Measurements from ENCODE around the gene OR6C1. TPM values are rescaled to one million over a fixed set of nuclear protein-coding genes. Genes with fewer than 3 reads are reported as not detected.
"Not testable (repeated sequence)": the region's sequence is repeated elsewhere in the genome, so short reads cannot be mapped to it uniquely, and the experiment has no call there.

The OR6C1 gene
- polyA plus RNA-seq, 1 experiment, result not detected

- ChIA-PET CTCF (no interaction called here), POLR2A (no interaction called here)
- DNase-seq (ENCODE audit: low read depth, low spot score), result no peak
- Histone ChIP-seq H3K27me3 (ENCODE audit: control insufficient read depth, insufficient read depth, low read length) (no peaks in the 10 kb centered on the region), H3K27ac (ENCODE audit: low read depth, low read length) (no peak within 1 kb of the TSS), H3K4me3 (ENCODE audit: low read depth, low read length) (no peak within 1 kb of the TSS), H3K9me3 (ENCODE audit: control insufficient read depth, insufficient read depth, low read length) (no peaks in the 10 kb centered on the region)
- TF ChIP-seq CTCF (IDR thresholded peaks at IDR 0.05; ENCODE audit: low read depth, low read length), result no peak
Measured at GRCh38 chr12:55330446-55330845, 16.3 kb downstream of the OR6C1 start, which contains the start of gene OR6C3. Gene OR6C3, plus strand, starts transcription at chr12:55330746. Its CDS starts 955 bp downstream, at chr12:55331701.

- Histone ChIP-seq H3K4me3 (ENCODE audit: low read depth, low read length) (no peak overlapping the region), H3K27ac (ENCODE audit: low read depth, low read length) (no peak overlapping the region), H3K27me3 (ENCODE audit: control insufficient read depth, insufficient read depth, low read length) (no peaks in the 10 kb centered on the region), H3K9me3 (ENCODE audit: control insufficient read depth, insufficient read depth, low read length) (no peaks in the 10 kb centered on the region)
- ChIA-PET POLR2A (no interaction called here), CTCF (no interaction called here)
- no peak for TF ChIP-seq CTCF (IDR thresholded peaks at IDR 0.05; ENCODE audit: low read depth, low read length)
- no peak for DNase-seq (ENCODE audit: low read depth, low spot score)
Measured at GRCh38 chr12:55336002-55336401, 21.9 kb downstream of the OR6C1 start.

GRCh38 chr12:55355338-55355737 lies 41.2 kb downstream of the OR6C1 start:
- DNase-seq (ENCODE audit: low read depth, low spot score); POLR2A ChIA-PET; H3K27ac ChIP-seq (ENCODE audit: low read depth, low read length); H3K27me3 ChIP-seq (ENCODE audit: control insufficient read depth, insufficient read depth, low read length); CTCF ChIA-PET; H3K4me3 ChIP-seq (ENCODE audit: low read depth, low read length); H3K9me3 ChIP-seq (ENCODE audit: control insufficient read depth, insufficient read depth, low read length): not testable (repeated sequence)

- H3K27me3 ChIP-seq (ENCODE audit: control insufficient read depth, insufficient read depth, low read length), result no peaks in the 10 kb centered on the region
- CTCF ChIA-PET, result no interaction called here
- TF ChIP-seq CTCF (IDR thresholded peaks at IDR 0.05; ENCODE audit: low read depth, low read length), result no peak
- no peak for DNase-seq (ENCODE audit: low read depth, low spot score)
- POLR2A ChIA-PET, result no interaction called here
- H3K27ac ChIP-seq (ENCODE audit: low read depth, low read length), result no peak within 1 kb of the TSS
- no peaks in the 10 kb centered on the region for H3K9me3 ChIP-seq (ENCODE audit: control insufficient read depth, insufficient read depth, low read length)
- no peak within 1 kb of the TSS for H3K4me3 ChIP-seq (ENCODE audit: low read depth, low read length)
Measured at GRCh38 chr12:55362675-55363074, 48.5 kb downstream of the OR6C1 start, which contains the start of gene OR6C75. Gene OR6C75, plus strand, starts transcription at chr12:55362975. Its CDS starts 2,136 bp downstream, at chr12:55365111.

GRCh38 chr12:55365086-55365485 lies 50.9 kb downstream of the OR6C1 start:
- no peak for TF ChIP-seq CTCF (IDR thresholded peaks at IDR 0.05; ENCODE audit: low read depth, low read length)
- ChIA-PET CTCF (no interaction called here), POLR2A (no interaction called here)
- no peak for DNase-seq (ENCODE audit: low read depth, low spot score)
- Histone ChIP-seq H3K27ac (ENCODE audit: low read depth, low read length) (no peak overlapping the region), H3K9me3 (ENCODE audit: control insufficient read depth, insufficient read depth, low read length) (no peaks in the 10 kb centered on the region), H3K4me3 (ENCODE audit: low read depth, low read length) (no peak overlapping the region), H3K27me3 (ENCODE audit: control insufficient read depth, insufficient read depth, low read length) (no peaks in the 10 kb centered on the region)

Other genes starting within 250 kb of the OR6C1 start
- gene OR9K2, start 187.9 kb upstream of the OR6C1 start, polyA plus RNA-seq (2011; rRNA removed), result not detected in 2 replicates
- gene OR10A7, start 93.3 kb upstream of the OR6C1 start, polyA plus RNA-seq (2011; rRNA removed), result not detected in 2 replicates
- gene OR6C74, start 69.7 kb upstream of the OR6C1 start, polyA plus RNA-seq (2011; rRNA removed), result not detected in 2 replicates
- gene OR6C6, start 17.8 kb upstream of the OR6C1 start, polyA plus RNA-seq (2011; rRNA removed), result not detected in 2 replicates
- gene OR6C3, start 16.4 kb downstream of the OR6C1 start, polyA plus RNA-seq (2011; rRNA removed), result not detected in 2 replicates
- not detected in 2 replicates for gene OR6C75, start 48.6 kb downstream of the OR6C1 start, polyA plus RNA-seq (2011; rRNA removed)
- gene OR6C65, start 86.2 kb downstream of the OR6C1 start, polyA plus RNA-seq (2011; rRNA removed), result not detected in 2 replicates
- not detected in 2 replicates for gene OR6C76, start 111.9 kb downstream of the OR6C1 start, polyA plus RNA-seq (2011; rRNA removed)
- gene OR6C2, start 129.7 kb downstream of the OR6C1 start, polyA plus RNA-seq (2011; rRNA removed), result not detected in 2 replicates
- gene OR6C70, start 155.8 kb downstream of the OR6C1 start, polyA plus RNA-seq (2011; rRNA removed), result not detected in 2 replicates
- gene OR6C68, start 178.0 kb downstream of the OR6C1 start, polyA plus RNA-seq (2011; rRNA removed), result not detected in 2 replicates
- gene OR6C4, start 235.3 kb downstream of the OR6C1 start, polyA plus RNA-seq (2011; rRNA removed), result not detected in 2 replicates

Data from AG04450 (cell line).